Neural progenitor cell (in vitro differentiated cells): ENCODE data around the gene ATP11C.

ENCODE experiments used
- CTCF ChIP-seq: fragments of 200-600 bp; sonication (generic); IDR thresholded peaks from 2 replicates; pipeline ENCODE4 v1.5.1; 2017; ENCODE audit warnings: antibody characterized with exemption, mild to moderate bottlenecking
- EZH2 ChIP-seq: fragments of 200-600 bp; sonication (generic); IDR thresholded peaks from 2 replicates; pipeline ENCODE4 v1.6.1; 2017; ENCODE audit warnings: antibody characterized with exemption, mild to moderate bottlenecking, moderate library complexity
- EZH2phosphoT487 ChIP-seq: fragments of 200-600 bp; sonication (generic); IDR thresholded peaks from 2 replicates; pipeline ENCODE4 v1.6.1; 2017; ENCODE audit warnings: antibody characterized with exemption

GRCh38 chrX:139834879-139835278 lies 98.0 kb downstream of the ATP11C start:
- no peak for TF ChIP-seq CTCF
- TF ChIP-seq EZH2: no peak
- TF ChIP-seq EZH2phosphoT487: no peak
